ENCODE results near the gene ZC2HC1B.

- TF ChIP-seq POLR2A (IDR thresholded peaks at IDR 0.05) (no peak), CTCF (IDR thresholded peaks at IDR 0.05) (no peak)
Measured at GRCh38 chr6:143959927-143960326, 95.7 kb downstream of the ZC2HC1B start.

Measured in transverse colon (tissue), 3 donors.